ENCODE data around the gene RUBCNL.

DNA sequence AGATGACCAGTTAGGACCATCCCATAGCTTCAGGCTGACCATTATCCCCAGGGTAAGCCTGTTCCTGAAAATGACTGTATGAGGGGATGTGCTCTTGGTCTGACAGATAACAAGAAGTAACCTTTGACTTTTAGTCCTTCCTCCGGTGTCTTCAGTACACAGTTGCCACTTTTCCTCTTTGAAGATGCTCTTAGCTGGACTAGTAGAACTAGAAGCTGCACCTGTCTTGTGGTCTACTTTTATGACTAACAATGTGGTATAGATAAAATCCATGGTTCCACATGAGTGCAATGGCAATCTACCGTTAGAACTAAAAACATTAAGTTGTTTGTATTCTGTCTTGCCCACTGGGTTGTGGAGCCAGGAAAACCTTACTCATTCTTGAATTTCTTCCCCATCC lies 5.9 kb upstream of the RUBCNL start:
- TF ChIP-seq CTCF (IDR thresholded peaks at IDR 0.05; ENCODE audit: low read depth, low read length, missing input control) (no peak), ATF3 (IDR thresholded peaks at IDR 0.05) (no peak), REST (IDR thresholded peaks at IDR 0.05) (no peak), RAD21 (IDR thresholded peaks at IDR 0.05) (no peak), GABPA (IDR thresholded peaks at IDR 0.05 in 1 of 2, conservative IDR thresholded peaks at IDR 0.05 in 1 of 2) (no peak)

Measured in liver (tissue), 3 donors.